MCF 10A (cell line): ENCODE results near the gene PAK6. TPM values are rescaled to one million over a fixed set of nuclear protein-coding genes. Genes with fewer than 3 reads are reported as not detected.

Experiments
- BruUV-seq: library from RNA; stranded (reverse); fragments of 400-500 nt; replicated peaks from 2 replicates; lab custom pipeline; 2021; lab: Mats Ljungman, UMichigan
- CTCF ChIA-PET: fragments of 300-600 bp; sonication (Branson Sonifier 250); formaldehyde crosslinking; extraction: SDS; loops from one replicate; lab custom pipeline; 2021; ENCODE audit warnings: antibody characterized with exemption, inconsistent platforms; lab: Yijun Ruan, JAX
- POLR2A ChIA-PET: fragments of 300-600, 350-650 bp; sonication (Branson Sonifier 250); formaldehyde crosslinking; extraction: SDS; loops from one replicate; lab custom pipeline; 2020; ENCODE audit warnings: antibody characterized with exemption, inconsistent platforms; lab: Yijun Ruan, JAX
- DNase-seq: peaks from one replicate; pipeline ENCODE4 v3.0.0-alpha.2; 2018; ENCODE audit not compliant: unreplicated experiment
- H3K27ac Mint-ChIP-seq: one replicate; pipeline ENCODE4 v1.8.0; 2022; ENCODE audit warnings: mild to moderate bottlenecking, low read depth, mixed read lengths; ENCODE audit not compliant: unreplicated experiment
- H3K27me3 Mint-ChIP-seq: one replicate; pipeline ENCODE4 v1.8.0; 2022; ENCODE audit warnings: mixed read lengths; ENCODE audit not compliant: insufficient read depth, unreplicated experiment
- H3K36me3 Mint-ChIP-seq: one replicate; pipeline ENCODE4 v1.8.0; 2022; ENCODE audit warnings: mild to moderate bottlenecking, moderate library complexity, mixed read lengths; ENCODE audit not compliant: insufficient read depth, unreplicated experiment
- H3K4me1 Mint-ChIP-seq: one replicate; pipeline ENCODE4 v1.8.0; 2022; ENCODE audit warnings: mixed read lengths; ENCODE audit not compliant: insufficient read depth, unreplicated experiment
- H3K4me3 Mint-ChIP-seq: one replicate; pipeline ENCODE4 v1.8.0; 2022; ENCODE audit warnings: mild to moderate bottlenecking, moderate library complexity, mixed read lengths; ENCODE audit not compliant: unreplicated experiment
- H3K9me3 Mint-ChIP-seq: one replicate; pipeline ENCODE4 v1.8.0; 2022; ENCODE audit warnings: mixed read lengths; ENCODE audit not compliant: unreplicated experiment
- intact Hi-C: fragments of 100-400 bp; cut with micrococcal nuclease; formaldehyde crosslinking; loops from 2 replicates; pipeline ENCODE4 v1.14.1; 2022
- total RNA-seq: library from RNA; stranded (reverse); gene quantifications from 2 replicates; pipeline ENCODE4 v1.2.3, GENCODE V29; 2022
- TF ChIP-seq, protein P1 (sequence below): fragments of 200-600 bp; IDR thresholded peaks from one replicate; pipeline ENCODE4 v1.8.0; 2022; ENCODE audit warnings: antibody characterized with exemption, mild to moderate bottlenecking; ENCODE audit not compliant: unreplicated experiment

The PAK6 gene
- total RNA-seq, 1 experiment from 2014 or later: 9.3 TPM

DNA sequence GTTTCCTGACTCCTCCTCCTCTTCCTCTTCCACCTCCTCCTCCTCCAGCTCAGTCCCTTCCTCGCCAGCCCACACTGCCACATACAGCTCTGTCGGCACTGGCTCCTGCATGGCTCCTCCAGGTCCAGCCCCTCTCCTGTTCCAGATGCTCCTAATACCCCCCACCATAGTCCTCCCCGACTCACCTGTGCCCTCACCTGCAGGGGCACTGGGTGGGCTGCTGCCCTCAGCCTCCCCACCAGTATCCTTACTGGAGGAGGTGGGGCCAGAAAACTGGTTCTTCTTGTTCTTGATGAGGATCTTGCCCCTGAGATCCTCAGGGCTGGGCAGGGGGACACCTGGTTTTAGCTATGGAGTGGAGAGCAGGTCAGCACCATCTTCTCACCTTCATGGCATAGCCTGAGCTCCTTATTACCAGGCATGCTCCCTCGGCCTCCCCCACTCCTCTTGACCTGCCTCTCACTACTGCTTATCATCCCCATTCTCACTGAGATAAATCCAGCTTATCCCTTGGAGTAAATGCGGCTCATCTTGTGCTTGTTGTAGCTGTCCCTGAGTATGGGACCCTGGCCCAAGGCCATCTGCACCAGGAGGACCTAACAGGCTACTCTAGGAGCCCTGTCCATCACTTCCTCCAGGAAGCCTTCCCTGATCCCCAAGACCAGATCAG is 57.8 kb downstream of the PAK6 start:
- ChIA-PET CTCF (interaction anchor here (0.5 to 1.1 kb wide), 3 partner anchors 22 to 126 kb away, joined by 3 to 4 read pairs (median 3); no protein-coding TSS in a partner anchor), POLR2A (no interaction called here)

GRCh38 chr15:40297356-40297755 is 58.5 kb downstream of the PAK6 start:
- BruUV-seq: no TSS peak
- TF ChIP-seq, protein P1, sequence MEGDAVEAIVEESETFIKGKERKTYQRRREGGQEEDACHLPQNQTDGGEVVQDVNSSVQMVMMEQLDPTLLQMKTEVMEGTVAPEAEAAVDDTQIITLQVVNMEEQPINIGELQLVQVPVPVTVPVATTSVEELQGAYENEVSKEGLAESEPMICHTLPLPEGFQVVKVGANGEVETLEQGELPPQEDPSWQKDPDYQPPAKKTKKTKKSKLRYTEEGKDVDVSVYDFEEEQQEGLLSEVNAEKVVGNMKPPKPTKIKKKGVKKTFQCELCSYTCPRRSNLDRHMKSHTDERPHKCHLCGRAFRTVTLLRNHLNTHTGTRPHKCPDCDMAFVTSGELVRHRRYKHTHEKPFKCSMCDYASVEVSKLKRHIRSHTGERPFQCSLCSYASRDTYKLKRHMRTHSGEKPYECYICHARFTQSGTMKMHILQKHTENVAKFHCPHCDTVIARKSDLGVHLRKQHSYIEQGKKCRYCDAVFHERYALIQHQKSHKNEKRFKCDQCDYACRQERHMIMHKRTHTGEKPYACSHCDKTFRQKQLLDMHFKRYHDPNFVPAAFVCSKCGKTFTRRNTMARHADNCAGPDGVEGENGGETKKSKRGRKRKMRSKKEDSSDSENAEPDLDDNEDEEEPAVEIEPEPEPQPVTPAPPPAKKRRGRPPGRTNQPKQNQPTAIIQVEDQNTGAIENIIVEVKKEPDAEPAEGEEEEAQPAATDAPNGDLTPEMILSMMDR: no peak
- CTCF ChIA-PET: interaction anchor here (0.5 to 1.0 kb wide), 2 partner anchors 22 to 43 kb away, joined by 3 to 4 read pairs; no protein-coding TSS in a partner anchor
- H3K4me3 Mint-ChIP-seq: no peak overlapping the region
- POLR2A ChIA-PET: no interaction called here
- no peaks in the 10 kb centered on the region for H3K36me3 Mint-ChIP-seq
- H3K4me1 Mint-ChIP-seq: no peaks in the 10 kb centered on the region
- peaks cover 7% of the 10 kb centered on the region for H3K9me3 Mint-ChIP-seq
- no peak for DNase-seq
- intact Hi-C loops: no loop called here
- no peak overlapping the region for H3K27ac Mint-ChIP-seq
- peaks cover 19% of the 10 kb centered on the region for H3K27me3 Mint-ChIP-seq

More for the DNA sequence above, 57.8 kb downstream of the PAK6 start:
- no peaks in the 10 kb centered on the region for H3K36me3 Mint-ChIP-seq
- peaks cover 19% of the 10 kb centered on the region for H3K27me3 Mint-ChIP-seq
- no peak for DNase-seq
- TF ChIP-seq, protein P1: no peak
- no TSS peak for BruUV-seq
- no peak overlapping the region for H3K27ac Mint-ChIP-seq
- peaks cover 7% of the 10 kb centered on the region for H3K9me3 Mint-ChIP-seq
- H3K4me1 Mint-ChIP-seq: no peaks in the 10 kb centered on the region
- no peak overlapping the region for H3K4me3 Mint-ChIP-seq
- intact Hi-C loops: no loop called here

DNA sequence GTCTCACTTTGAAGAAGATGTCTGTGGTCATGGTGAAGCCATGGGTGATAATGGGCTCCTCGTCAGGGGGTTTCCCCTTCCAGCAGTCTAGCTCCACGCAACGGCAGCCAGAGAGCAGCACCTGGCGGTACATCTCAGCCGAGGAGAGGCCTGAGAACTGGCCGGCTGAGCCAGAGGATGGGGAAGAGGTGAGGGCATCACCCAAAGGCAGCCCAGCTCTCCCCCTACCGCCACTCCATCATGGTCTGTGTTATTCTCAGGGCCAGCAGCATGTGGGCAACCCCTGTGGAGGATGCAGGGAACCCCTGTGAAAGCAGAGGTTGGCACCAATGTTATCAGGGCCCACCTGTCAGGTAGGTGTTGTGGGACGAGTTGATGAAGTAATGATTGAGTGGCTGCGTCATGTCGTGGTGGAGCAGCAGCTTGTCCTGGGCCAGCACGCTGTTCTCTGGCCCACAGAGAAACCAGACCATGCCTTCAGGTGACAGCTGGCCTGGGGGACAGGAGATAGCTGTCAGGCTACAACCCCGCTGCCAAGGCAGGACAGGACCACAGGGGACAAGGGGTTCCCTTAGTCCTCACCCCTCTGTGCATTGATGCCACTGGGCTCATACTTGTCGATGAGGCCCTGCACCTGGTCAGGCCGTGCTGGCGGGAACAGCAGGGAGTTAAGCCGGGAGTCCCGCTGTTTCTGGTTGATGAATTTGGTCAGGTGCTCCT is 59.5 kb downstream of the PAK6 start:
- intact Hi-C loops: no loop called here
- CTCF ChIA-PET: interaction anchor here (0.5 to 0.6 kb wide), 3 partner anchors 46 to 190 kb away, joined by 3 read pairs; partner anchors contain the start of gene BMF
- H3K27me3 Mint-ChIP-seq: peaks cover 19% of the 10 kb centered on the region

GRCh38 chr15:40300367-40300766 is 61.5 kb downstream of the PAK6 start:
- Mint-ChIP-seq H3K36me3 (no peaks in the 10 kb centered on the region), H3K4me1 (no peaks in the 10 kb centered on the region), H3K27me3 (peaks cover 28% of the 10 kb centered on the region), H3K9me3 (peaks cover 7% of the 10 kb centered on the region), H3K4me3 (no peak overlapping the region), H3K27ac (no peak overlapping the region)
- ChIA-PET POLR2A (no interaction called here), CTCF (interaction anchor here (1.0 kb wide), 1 partner anchor 9 kb away, joined by 4 read pairs; no protein-coding TSS in a partner anchor)
- DNase-seq: no peak
- intact Hi-C loops: no loop called here
- TF ChIP-seq, protein P1: no peak
- no TSS peak for BruUV-seq

More for the DNA sequence above, 59.5 kb downstream of the PAK6 start:
- Mint-ChIP-seq H3K4me3 (no peak overlapping the region), H3K27ac (no peak overlapping the region), H3K4me1 (no peaks in the 10 kb centered on the region), H3K36me3 (no peaks in the 10 kb centered on the region), H3K9me3 (peaks cover 7% of the 10 kb centered on the region)
- POLR2A ChIA-PET: interaction anchor here (0.9 kb wide), 1 partner anchor 12 kb away, joined by 3 read pairs; no protein-coding TSS in a partner anchor
- no peak for DNase-seq
- no TSS peak for BruUV-seq
- TF ChIP-seq, protein P1: no peak
